Erythroblast (primary cell): ENCODE data around the gene GSTT4.

Source experiments
- GATA1 ChIP-seq: IDR thresholded peaks from 2 replicates; pipeline ENCODE4 v1.6.1; 2011; ENCODE audit warnings: low read depth, mild to moderate bottlenecking, control low read depth, low read length, moderate library complexity
- POLR2A ChIP-seq: IDR thresholded peaks from 2 replicates; pipeline ENCODE4 v1.6.1; 2011; ENCODE audit warnings: mild to moderate bottlenecking, low read length

DNA sequence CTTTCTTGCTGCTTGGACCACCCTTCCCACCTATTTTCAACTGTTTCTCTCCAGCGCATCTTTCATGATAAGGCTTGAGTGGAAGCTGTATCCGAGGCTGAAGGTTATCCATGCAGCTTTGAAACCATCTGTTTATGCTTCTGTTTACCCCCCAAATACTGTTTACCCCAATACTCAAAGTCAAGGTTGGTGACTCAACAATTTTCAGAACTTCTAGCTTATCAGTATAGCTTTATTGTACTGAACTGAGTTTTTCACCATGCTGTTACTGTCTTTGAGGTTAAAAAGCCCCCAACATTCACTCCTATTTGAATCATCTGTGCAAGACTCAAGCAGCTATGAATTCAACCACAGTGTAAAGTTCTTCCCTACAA is 4.8 kb upstream of the GSTT4 start:
- TF ChIP-seq POLR2A (no peak), GATA1 (no peak)
